NK-92 (cell line): ENCODE data around the gene VAMP8.
"Not testable (repeated sequence)": the region's sequence is repeated elsewhere in the genome, so short reads cannot be mapped to it uniquely, and the experiment has no call there.

ENCODE experiments used
- DNase-seq: peaks from one replicate; lab custom pipeline; 2025; ENCODE audit not compliant: unreplicated experiment; lab: John Stamatoyannopoulos, UW

Gene VAMP8

DNA sequence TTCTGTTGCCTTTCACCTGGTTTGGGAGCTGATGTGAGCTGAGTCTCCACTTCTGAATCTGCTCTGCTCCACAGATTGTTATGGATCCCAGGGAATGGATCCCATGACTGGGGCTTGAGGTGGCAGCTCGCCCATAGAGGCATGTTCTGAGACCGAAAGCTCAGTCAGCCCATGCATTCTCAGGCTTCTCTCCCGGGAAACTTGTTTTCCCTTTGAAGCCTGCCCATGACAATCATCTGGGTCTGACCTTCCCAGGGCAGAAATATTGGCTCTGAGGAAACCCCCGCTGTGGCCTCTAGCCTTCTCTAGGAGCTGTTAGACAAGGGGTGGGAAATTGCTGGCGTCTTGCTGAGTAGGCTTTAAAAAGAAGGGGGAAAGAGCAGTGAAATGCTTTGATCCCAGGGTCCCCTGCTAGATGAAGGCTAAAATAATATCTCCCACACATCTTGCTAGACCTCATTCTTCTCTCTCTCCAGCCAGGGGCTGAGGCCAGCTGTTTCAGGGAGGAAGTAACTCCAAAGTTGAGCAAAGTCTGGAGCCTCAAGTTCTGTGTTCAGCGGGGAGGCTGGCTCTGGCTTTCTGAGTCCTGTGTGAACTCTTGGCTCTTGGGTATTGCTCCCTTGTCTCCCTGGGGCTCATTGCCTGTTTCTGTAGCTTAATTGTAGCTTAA lies 2.0 kb downstream of the VAMP8 start:
- DNase-seq = no peak

- DNase-seq = no peak
Measured at GRCh38 chr2:85580206-85580605, 2.8 kb downstream of the VAMP8 start.

DNA sequence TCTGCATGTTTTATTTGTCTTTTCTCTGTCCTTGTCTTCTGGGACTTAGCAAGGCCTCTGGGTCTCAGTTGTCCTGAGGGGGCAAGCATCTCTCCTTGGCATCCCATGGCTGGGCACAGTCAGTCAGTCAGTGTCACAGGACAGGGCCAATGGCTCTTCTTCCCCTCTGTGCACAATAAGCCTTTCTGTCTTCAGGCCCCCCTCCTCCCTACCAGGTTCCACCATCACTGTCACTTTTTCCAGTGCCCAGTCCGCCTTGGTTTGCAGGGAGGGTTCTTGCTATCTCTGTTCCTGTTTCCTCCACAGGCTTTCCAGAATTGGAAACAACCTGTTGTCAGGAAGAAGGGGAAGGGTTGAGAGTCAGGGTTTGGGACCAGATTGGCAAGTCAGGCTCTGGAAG lies 5.1 kb downstream of the VAMP8 start:
- no peak for DNase-seq

- DNase-seq = no peak
Measured at GRCh38 chr2:85583667-85584353, 6.4 kb downstream of the VAMP8 start.

- DNase-seq = no peak
Measured at GRCh38 chr2:85584354-85584856, 7.0 kb downstream of the VAMP8 start, which contains the start of gene VAMP5. Gene VAMP5, plus strand, starts transcription at chr2:85584431. Its CDS starts 60 bp downstream, at chr2:85584491.

DNA sequence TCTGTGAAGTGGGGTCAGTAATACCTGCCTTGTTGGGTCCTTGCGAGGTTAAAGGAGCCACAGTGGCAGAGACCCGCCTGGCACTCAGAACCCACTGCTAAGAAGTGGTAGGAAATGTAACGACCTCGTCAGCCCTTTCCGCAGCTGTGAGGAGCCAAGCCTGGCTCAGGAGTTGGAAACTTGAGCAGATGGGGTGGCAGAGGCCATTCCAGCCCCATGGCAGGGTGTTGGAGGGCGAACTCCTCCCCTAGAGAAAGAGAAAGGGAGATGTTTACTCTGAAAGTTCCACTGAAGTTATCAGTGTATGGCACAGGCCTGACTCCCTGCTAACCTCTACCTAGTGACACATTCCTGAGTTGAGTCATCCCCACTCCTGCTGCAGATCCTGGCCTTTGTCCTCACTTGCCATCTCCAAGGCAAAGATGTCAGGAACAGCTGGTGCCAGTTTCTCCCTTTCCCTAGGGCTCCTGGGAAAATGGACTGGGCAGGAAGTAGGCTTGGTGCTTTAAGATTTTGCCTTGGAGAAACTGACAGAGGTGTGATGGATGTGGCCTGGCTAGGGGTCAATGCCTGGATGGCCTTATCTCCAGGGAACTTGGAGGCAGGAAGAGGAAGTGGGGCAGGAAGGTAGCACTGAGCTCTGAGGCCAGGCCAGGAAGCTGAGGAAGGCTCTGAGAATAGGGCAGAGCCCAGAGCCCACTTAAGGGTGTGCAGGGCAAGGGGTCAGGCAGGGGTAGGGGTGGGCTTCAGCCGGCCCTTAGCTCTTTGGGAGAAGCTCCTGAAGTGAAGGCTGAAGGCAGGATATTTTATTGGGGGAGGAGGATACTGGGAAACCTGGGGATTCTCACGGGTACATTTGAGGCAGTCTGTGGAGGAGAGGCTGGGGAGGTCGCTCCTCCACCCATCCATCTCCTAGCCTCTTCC lies 7.7 kb downstream of the VAMP8 start:
- DNase-seq = no peak

DNA sequence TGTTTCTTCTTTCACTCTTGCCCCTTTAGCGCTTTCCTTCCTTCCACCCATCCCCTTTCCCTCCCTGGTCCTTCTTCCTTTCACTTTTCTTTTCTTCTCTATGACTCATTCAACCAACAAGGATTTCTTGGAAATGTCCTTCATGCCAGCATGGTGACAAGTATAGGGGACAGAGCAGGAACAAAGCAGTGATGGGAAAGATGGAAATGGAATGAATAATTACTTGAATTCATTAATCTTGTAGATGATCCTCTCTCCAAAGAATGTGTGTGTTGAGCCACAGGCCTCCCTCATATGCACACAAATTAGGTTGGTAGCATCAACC lies 8.4 kb downstream of the VAMP8 start:
- no peak for DNase-seq

GRCh38 chr2:85588236-85588635 lies 10.8 kb downstream of the VAMP8 start:
- DNase-seq = no peak

GRCh38 chr2:85588645-85589044 lies 11.3 kb downstream of the VAMP8 start:
- no peak for DNase-seq

GRCh38 chr2:85589181-85589580 lies 11.8 kb downstream of the VAMP8 start:
- no peak for DNase-seq

GRCh38 chr2:85589982-85590791 lies 12.8 kb downstream of the VAMP8 start:
- DNase-seq = no peak

DNA sequence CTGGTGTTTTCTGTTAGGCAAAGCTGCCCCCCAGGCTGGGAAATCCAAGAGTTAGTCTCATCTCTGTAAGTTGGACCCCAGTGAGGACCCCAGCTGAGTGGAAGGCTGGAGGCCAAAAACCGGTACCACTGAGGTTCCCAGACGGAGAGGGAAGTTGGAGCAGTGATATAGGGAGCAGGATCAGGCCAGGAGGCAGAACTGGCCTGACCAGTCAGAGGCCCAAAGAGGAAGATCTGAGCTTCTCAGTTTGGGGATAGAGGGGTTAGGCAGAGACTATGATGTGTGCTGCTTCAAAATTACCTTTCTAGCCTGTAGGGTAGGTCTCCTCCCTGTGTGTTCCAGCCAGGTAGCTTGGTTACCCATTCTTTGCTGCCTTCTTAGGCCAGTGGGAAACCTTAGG lies 13.6 kb downstream of the VAMP8 start:
- DNase-seq = no peak

DNA sequence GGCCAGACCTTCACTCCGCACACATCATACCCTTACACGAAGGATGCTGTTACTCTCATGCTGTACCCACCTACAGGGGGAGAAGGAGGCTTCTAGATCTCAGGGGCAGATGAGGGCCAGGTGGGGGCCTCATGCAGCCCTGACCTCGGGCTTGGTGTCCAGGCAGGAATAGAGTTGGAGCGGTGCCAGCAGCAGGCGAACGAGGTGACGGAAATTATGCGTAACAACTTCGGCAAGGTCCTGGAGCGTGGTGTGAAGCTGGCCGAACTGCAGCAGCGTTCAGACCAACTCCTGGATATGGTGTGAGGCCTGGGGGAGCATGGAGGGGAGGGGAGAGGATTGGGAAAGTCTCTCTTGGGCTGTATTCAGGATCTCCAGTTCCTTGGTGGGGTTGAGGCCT lies 14.2 kb downstream of the VAMP8 start:
- no peak for DNase-seq

DNA sequence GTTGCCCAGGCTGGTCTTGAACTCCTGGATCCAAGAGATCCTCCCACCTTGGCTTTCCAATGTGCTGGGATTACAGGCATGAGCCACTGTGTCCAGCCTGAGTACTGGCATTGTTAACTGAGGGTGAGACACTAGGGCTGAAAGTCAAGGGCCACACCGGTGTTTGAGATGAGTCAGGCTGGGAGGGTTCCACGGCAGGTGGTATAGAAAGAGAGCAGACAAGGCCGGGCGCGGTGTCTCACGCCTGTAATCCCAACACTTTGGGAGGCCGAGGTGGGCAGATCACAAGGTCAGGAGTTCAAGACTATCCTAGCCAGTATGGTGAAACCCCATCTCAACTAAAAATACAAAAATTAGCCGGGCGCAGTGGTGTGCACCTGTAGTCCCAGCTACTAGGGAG lies 14.9 kb downstream of the VAMP8 start:
- not testable (repeated sequence) for DNase-seq

GRCh38 chr2:85593023-85593422 lies 15.6 kb downstream of the VAMP8 start:
- no peak for DNase-seq

DNA sequence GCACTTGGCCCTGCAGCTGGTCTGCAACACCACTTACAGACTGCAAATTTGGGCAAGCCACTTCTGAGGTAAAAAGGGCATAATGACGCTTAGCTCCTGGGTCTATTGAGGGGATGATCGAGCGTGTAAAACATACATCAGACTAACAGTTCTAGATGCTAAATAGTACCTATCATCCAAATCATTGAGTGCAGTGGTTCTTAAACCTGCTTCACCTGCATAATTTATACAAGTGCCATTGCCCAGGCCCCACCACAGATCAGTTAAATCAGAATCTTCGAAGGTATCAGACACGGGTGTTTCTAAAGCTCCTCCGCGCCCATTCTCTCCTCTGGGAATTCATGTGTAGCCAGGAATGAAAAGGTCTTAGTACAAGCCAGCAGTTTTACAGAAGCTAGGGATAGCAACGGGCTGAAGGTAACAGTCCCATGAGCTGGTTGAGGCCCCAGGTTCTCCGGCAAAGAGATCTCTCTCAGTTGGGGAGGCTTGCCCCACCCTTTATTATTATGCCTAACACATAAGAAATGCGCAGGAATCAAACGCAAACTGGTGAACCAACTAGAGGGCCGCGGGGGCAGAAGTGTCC lies 17.4 kb downstream of the VAMP8 start:
- no peak for DNase-seq

DNA sequence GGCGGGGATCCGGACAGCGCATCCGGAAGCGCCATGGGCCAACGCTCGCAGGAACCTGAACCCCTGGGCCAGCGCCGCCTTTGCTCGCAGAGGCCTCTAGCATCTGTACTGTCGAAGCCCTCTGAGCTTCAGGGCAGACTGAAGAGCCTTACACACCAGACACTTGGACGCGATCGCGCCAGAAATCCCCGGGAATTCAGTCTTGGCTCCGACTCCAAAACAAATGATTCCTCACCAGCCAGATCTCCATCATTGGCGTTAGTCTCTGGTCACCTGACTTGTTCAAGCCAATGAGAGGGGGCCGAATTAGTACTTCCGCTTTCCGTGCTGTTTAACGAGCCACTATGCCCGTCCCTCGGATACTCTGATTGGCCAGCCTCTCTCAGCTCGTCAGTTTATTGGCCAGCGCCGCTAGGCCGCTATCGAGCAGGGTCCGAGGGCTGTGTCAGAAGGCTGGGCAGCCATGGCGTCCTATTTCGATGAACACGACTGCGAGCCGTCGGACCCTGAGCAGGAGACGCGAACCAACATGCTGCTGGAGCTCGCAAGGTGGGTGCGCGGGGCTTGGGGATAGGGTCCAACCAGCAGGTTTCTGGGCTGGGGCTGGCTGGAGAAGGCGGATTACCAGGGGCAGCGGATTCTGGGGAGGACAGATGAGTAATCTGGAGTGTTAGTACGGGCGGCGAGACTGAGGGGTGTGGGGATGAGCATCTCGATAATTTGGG lies 18.1 kb downstream of the VAMP8 start, which contains the start of gene RNF181:
TSS of gene RNF181 (plus strand) at position 445 of the 725 bp plus-strand sequence. CDS start at position 464, 19 bp downstream.
- peak; percentile 65 for DNase-seq

DNA sequence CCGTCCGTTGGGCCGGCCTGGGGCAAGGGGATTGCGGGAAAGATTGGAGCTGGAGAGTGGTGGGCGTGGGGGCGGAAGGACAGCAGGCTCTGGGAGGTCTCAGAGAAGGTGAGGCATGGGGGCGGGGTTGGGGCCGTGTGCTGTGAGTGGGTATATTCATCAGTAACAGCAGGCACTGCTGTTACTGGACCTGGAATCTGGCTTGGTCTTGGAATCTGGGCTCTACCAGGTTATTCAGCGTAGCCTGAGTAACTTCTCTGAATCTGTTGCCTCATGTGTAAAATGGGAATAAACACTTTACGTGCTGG lies 18.6 kb downstream of the VAMP8 start:
- DNase-seq = no peak

DNA sequence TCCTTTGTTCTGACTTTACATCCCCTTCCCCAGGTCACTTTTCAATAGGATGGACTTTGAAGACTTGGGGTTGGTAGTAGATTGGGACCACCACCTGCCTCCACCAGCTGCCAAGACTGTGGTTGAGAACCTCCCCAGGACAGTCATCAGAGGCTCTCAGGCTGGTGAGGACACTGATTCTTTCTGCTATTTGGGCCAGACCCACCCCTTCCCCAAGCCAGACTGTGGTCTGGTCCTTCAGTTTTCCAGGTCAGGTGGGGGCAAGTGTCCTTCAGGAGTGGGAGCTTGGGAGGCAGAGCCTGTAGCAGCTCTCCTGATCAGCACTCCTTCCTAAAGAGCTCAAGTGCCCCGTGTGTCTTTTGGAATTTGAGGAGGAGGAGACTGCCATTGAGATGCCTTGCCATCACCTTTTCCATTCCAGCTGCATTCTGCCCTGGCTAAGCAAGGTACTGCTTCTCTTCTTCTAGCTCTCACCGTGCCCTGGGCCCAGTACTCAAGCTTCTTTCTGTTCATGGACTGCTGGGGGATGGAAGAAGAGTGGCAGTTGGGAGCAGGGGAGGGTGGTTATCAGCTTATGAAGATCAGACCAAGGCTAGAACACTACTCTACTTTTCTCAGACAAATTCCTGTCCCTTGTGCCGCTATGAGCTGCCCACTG lies 19.2 kb downstream of the VAMP8 start:
- DNase-seq = no peak
